Erythroblast (primary cell): ENCODE results near the gene CMSS1.

Experiments
- GATA1 ChIP-seq: IDR thresholded peaks from 2 replicates; pipeline ENCODE4 v1.6.1; 2011; ENCODE audit warnings: low read depth, mild to moderate bottlenecking, control low read depth, low read length, moderate library complexity
- POLR2A ChIP-seq: IDR thresholded peaks from 2 replicates; pipeline ENCODE4 v1.6.1; 2011; ENCODE audit warnings: mild to moderate bottlenecking, low read length

- TF ChIP-seq POLR2A (no peak), GATA1 (no peak)
These were observed 138.3 kb downstream of the CMSS1 start for GRCh38 chr3:99955773-99956562.
